ENCODE results near the gene FN1. TPM values are rescaled to one million over a fixed set of nuclear protein-coding genes. Genes with fewer than 3 reads are reported as not detected.

FN1 gene
- total RNA-seq = 18,046 and 18,337 TPM in 2 replicates

GRCh38 chr2:215435870-215436704 lies at the start of gene FN1:
TSS of gene FN1 (minus strand) at chr2:215436068. CDS start at chr2:215435802, 266 bp downstream.

GRCh38 chr2:215311625-215312396 lies 124.1 kb downstream of the FN1 start, which contains the start of gene ATIC:
TSS of gene ATIC (plus strand) at chr2:215312059. CDS start at chr2:215312143, 84 bp downstream.

Other genes starting within 250 kb of the FN1 start
- 24.7 and 39.2 TPM in 2 replicates for gene ATIC, start 124.0 kb downstream of the FN1 start, total RNA-seq

Measured in pericardium fibroblast (primary cell).